Endodermal cell (in vitro differentiated cells): ENCODE measurements around the gene UCK1. TPM values are rescaled to one million over a fixed set of nuclear protein-coding genes. Genes with fewer than 3 reads are reported as not detected.
A peak's percentile ranks its signal among the peaks of the same experiment; 100 is the strongest.

Experiments used
- DNase-seq: peaks from one replicate; pipeline ENCODE4 v3.0.0-alpha.2; 2017
- H3K27ac ChIP-seq: 2 replicates; pipeline ENCODE4 v1.5.1; 2013; ENCODE audit warnings: mild to moderate bottlenecking, low read depth, low read length, moderate library complexity
- H3K27me3 ChIP-seq: 2 replicates; pipeline ENCODE4 v1.6.1; 2013; ENCODE audit warnings: mild to moderate bottlenecking, low read length, moderate library complexity; ENCODE audit not compliant: insufficient read depth, control insufficient read depth, poor library complexity, severe bottlenecking
- H3K36me3 ChIP-seq: 2 replicates; pipeline ENCODE4 v1.7.0; 2013; ENCODE audit warnings: mild to moderate bottlenecking, low read length, moderate library complexity; ENCODE audit not compliant: control insufficient read depth, insufficient read depth
- H3K4me1 ChIP-seq: one replicate; pipeline ENCODE4 v1.7.0; 2013; ENCODE audit warnings: low read length; ENCODE audit not compliant: control insufficient read depth, insufficient read depth
- H3K4me3 ChIP-seq: 2 replicates; pipeline ENCODE4 v1.5.1; 2013; ENCODE audit warnings: mild to moderate bottlenecking, low read length, moderate library complexity
- H3K9ac ChIP-seq: 2 replicates; pipeline ENCODE4 v1.6.1; 2013; ENCODE audit warnings: mild to moderate bottlenecking, low read length, moderate library complexity; ENCODE audit not compliant: poor library complexity, severe bottlenecking; ENCODE audit errors: extremely low read depth
- H3K9me3 ChIP-seq: 2 replicates; pipeline ENCODE4 v1.6.1; 2013; ENCODE audit warnings: mild to moderate bottlenecking, low read length, moderate library complexity; ENCODE audit not compliant: control insufficient read depth
- H3K27ac Mint-ChIP-seq: 2 replicates; pipeline ENCODE4 v1.8.0; 2020; ENCODE audit warnings: mixed read lengths
- H3K27me3 Mint-ChIP-seq: 2 replicates; pipeline ENCODE4 v1.8.0; 2021; ENCODE audit warnings: mild to moderate bottlenecking, mixed read lengths; ENCODE audit not compliant: insufficient read depth
- H3K36me3 Mint-ChIP-seq: 2 replicates; pipeline ENCODE4 v1.8.0; 2020; ENCODE audit warnings: low read depth, mixed read lengths
- H3K4me1 Mint-ChIP-seq: 2 replicates; pipeline ENCODE4 v1.8.0; 2020; ENCODE audit warnings: mixed read lengths
- H3K4me3 Mint-ChIP-seq: 2 replicates; pipeline ENCODE4 v1.8.0; 2020; ENCODE audit warnings: mild to moderate bottlenecking, moderate library complexity, mixed read lengths
- H3K9me3 Mint-ChIP-seq: 2 replicates; pipeline ENCODE4 v1.8.0; 2020; ENCODE audit warnings: mild to moderate bottlenecking, mixed read lengths
- WGBS, 2 experiments: methylation state at CpG; one replicate each; pipeline versions ENCODE4 v1.1.5 to v1.1.7; 2013; ENCODE audit warnings: missing lambda C conversion rate in 2 of 2, mixed read lengths in 1 of 2; ENCODE audit not compliant: insufficient coverage in 1 of 2, insufficient read length in 1 of 2; 5-methylcytosine and 5-hydroxymethylcytosine counted together
- total RNA-seq, 2 donors: library from RNA; stranded (reverse); fragmentation: NEBNext Ultra II Directional in 1 of 2; extraction: Animal tissue kit (Norgen Biotek cat#: 25700) in 1 of 2; gene quantifications; 2 replicates in 1 of 2; 3 replicates in 1 of 2; pipeline ENCODE4 v1.2.1, GENCODE V29; 2021
- TF ChIP-seq, protein P1 (sequence below): fragments of 200-600 bp; sonication (generic); conservative IDR thresholded peaks from 2 replicates; pipeline ENCODE4 v1.5.0; 2021; ENCODE audit warnings: antibody characterized with exemption, mild to moderate bottlenecking

Gene UCK1
- total RNA-seq, 2 donors from 2014 or later, result 37.9 to 42.9 TPM

DNA sequence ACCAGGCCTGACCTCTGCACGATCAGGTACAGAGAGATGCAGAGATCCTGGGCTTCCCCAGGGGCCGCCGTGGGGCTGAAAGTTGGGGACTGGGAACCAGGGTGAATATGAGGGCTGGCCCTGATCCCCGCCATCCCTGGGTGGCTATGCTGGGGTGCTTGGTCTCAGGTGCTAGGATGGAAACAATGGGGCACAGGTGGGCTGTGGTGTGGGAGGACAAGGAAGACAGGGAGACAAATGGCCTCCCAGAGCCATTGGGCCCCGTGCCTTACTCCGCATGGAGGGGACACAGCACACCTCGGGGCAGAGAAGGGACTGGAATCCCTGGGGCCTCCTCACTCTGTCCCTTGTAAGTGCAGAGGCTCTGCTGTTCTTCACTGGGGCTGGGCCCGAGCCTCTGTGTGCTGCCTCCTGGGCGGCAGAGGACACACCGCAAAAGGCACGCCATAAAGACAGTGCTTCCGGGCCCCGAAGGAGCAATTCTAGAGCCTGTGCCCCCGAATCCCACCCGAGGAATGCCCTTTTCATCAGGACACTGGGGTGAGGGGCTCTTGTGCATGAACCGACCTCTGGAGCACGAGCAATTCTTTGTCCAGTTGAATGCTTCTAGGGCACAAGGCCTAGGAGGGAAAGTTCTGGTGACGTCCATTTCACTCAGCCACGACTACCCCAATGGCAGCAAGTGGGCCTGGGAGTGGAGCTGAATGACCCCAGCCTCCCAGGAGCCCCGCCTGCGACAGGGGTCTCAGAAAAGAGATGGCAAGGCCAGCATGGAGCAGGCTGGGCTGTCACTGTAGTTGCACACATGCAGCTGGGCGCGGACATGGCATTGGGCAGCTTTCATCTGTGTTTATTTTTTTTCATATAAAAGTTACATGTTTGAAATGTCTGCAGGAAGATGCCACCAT, 45.1 kb upstream of the UCK1 start:
- no peaks in the 10 kb centered on the region for H3K9me3 ChIP-seq
- TF ChIP-seq, protein P1, sequence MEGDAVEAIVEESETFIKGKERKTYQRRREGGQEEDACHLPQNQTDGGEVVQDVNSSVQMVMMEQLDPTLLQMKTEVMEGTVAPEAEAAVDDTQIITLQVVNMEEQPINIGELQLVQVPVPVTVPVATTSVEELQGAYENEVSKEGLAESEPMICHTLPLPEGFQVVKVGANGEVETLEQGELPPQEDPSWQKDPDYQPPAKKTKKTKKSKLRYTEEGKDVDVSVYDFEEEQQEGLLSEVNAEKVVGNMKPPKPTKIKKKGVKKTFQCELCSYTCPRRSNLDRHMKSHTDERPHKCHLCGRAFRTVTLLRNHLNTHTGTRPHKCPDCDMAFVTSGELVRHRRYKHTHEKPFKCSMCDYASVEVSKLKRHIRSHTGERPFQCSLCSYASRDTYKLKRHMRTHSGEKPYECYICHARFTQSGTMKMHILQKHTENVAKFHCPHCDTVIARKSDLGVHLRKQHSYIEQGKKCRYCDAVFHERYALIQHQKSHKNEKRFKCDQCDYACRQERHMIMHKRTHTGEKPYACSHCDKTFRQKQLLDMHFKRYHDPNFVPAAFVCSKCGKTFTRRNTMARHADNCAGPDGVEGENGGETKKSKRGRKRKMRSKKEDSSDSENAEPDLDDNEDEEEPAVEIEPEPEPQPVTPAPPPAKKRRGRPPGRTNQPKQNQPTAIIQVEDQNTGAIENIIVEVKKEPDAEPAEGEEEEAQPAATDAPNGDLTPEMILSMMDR, result no peak
- Mint-ChIP-seq H3K4me3 (no peak overlapping the region), H3K27ac (no peak overlapping the region), H3K9me3 (no peaks in the 10 kb centered on the region), H3K36me3 (peaks cover 49% of the 10 kb centered on the region), H3K27me3 (no peaks in the 10 kb centered on the region), H3K4me1 (no peaks in the 10 kb centered on the region)
- H3K27me3 ChIP-seq, result no peaks in the 10 kb centered on the region
- no peaks in the 10 kb centered on the region for H3K4me1 ChIP-seq
- H3K4me3 ChIP-seq, result no peak overlapping the region
- H3K36me3 ChIP-seq, result peaks cover 20% of the 10 kb centered on the region
- no peak for DNase-seq
- 93 to 99% methylated on average over 14 to 23 of the region's 23 CpGs for WGBS, 2 experiments
- H3K27ac ChIP-seq, result peak overlapping the region; percentile 24
- no peak overlapping the region for H3K9ac ChIP-seq

DNA sequence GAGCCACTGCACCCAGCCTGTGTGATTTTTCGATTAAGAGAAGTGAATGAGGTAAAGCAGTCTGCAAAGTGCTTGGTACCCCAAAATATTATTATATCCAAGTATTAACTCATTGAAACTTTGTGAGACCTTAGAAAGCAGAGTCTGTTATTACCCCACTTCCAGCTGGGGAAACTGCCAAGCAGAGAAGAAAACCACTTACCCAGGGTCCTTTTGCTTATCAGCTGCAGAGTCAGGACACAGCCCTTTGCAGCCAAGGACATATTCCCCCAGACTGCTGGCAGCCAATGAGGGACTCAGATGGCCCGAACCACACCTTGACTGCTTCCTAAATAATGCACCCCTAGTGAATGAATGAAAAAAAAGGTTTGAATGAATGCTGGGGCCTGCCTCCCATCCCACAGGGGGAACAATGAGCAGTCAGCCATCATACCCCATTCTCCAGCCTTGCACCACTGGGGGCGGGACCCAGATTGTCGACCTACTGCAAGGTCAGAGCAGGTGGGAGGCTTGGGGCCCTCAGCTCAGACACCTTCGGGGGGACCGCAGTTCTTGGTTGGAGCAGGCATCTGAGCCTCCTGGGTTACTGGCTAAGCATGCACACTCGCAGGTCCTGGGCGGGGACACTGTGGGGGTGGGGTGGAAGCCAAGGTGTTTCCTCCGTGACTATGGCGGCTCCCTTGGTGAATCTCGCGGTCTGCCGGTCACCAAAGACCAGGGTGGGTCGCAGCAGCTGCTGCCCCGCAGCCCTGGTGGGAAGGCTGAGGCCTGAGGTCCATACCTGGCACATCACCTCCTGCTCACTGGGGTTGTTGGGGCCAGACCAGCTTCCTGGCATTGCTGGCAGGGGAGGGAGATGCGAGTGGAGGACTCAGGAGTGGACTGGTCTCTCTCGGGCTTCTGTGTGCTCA, 43.9 kb upstream of the UCK1 start:
- Histone ChIP-seq H3K36me3 (peaks cover 12% of the 10 kb centered on the region), H3K4me3 (no peak overlapping the region), H3K27ac (no peak overlapping the region), H3K9me3 (no peaks in the 10 kb centered on the region), H3K9ac (no peak overlapping the region), H3K4me1 (no peaks in the 10 kb centered on the region), H3K27me3 (no peaks in the 10 kb centered on the region)
- H3K9me3 Mint-ChIP-seq, result no peaks in the 10 kb centered on the region
- 91 to 93% methylated on average over 9 to 17 of the region's 17 CpGs for WGBS, 2 experiments
- H3K27me3 Mint-ChIP-seq, result no peaks in the 10 kb centered on the region
- no peaks in the 10 kb centered on the region for H3K4me1 Mint-ChIP-seq
- H3K36me3 Mint-ChIP-seq, result peaks cover 44% of the 10 kb centered on the region
- TF ChIP-seq, protein P1, result no peak
- DNase-seq, result peak; percentile 39
- H3K4me3 Mint-ChIP-seq, result no peak overlapping the region
- H3K27ac Mint-ChIP-seq, result no peak overlapping the region

DNA sequence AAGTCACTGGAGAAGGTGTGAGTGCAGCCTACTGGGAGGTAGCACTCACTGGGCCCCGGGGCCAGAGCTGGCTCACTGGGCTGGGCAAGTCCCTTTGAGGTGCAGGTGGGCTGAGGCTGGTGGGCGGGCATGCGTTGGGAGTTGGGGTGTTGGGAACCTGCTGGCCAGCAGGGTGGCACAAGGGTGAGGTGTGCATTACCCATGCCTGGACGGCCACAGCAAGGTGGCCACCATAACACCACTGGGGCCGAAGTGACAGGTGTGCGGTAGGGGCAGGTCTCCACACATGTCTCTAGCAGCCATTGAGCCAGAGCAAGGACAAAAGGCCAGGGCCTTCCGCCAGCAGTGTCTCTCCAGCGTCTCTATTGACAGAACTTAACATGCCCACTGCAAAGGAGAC, 36.8 kb upstream of the UCK1 start:
- H3K27ac ChIP-seq, result no peak overlapping the region
- H3K27me3 Mint-ChIP-seq, result no peaks in the 10 kb centered on the region
- H3K36me3 Mint-ChIP-seq, result peaks cover 42% of the 10 kb centered on the region
- no peak overlapping the region for H3K9ac ChIP-seq
- H3K36me3 ChIP-seq, result no peaks in the 10 kb centered on the region
- no peaks in the 10 kb centered on the region for H3K4me1 Mint-ChIP-seq
- no peak for DNase-seq
- WGBS, 2 experiments, result 91 to 96% methylated on average over 5 to 8 of the region's 8 CpGs
- H3K27me3 ChIP-seq, result no peaks in the 10 kb centered on the region
- no peaks in the 10 kb centered on the region for H3K4me1 ChIP-seq
- H3K9me3 ChIP-seq, result no peaks in the 10 kb centered on the region
- H3K4me3 ChIP-seq, result no peak overlapping the region
- TF ChIP-seq, protein P1, result no peak
- peaks cover 26% of the 10 kb centered on the region for H3K9me3 Mint-ChIP-seq
- no peak overlapping the region for H3K4me3 Mint-ChIP-seq
- H3K27ac Mint-ChIP-seq, result no peak overlapping the region
